ENCODE results near the gene BAHD1.

BAHD1 gene

GRCh38 chr15:40424483-40425115, 16.2 kb upstream of the BAHD1 start:
- no peak for DNase-seq

GRCh38 chr15:40425681-40426080, 15.1 kb upstream of the BAHD1 start:
- DNase-seq = no peak

- peak; percentile 92 for DNase-seq
These were observed 13.6 kb upstream of the BAHD1 start for GRCh38 chr15:40427188-40427587.

- no peak for DNase-seq
These were observed 12.6 kb upstream of the BAHD1 start for GRCh38 chr15:40428185-40428584.

- no peak for DNase-seq
These were observed 11.6 kb upstream of the BAHD1 start for GRCh38 chr15:40429068-40429710.

GRCh38 chr15:40430271-40430805, 10.4 kb upstream of the BAHD1 start:
- DNase-seq = peak; percentile 77

GRCh38 chr15:40435023-40435709, 5.6 kb upstream of the BAHD1 start:
- no peak for DNase-seq

- DNase-seq = peak; percentile 12
These were observed 5.1 kb upstream of the BAHD1 start for GRCh38 chr15:40435710-40436089.

- peak; percentile 62 for DNase-seq
These were observed 4.4 kb upstream of the BAHD1 start for GRCh38 chr15:40436116-40436891.

GRCh38 chr15:40436892-40437751, 3.6 kb upstream of the BAHD1 start:
- peak; percentile 25 for DNase-seq

GRCh38 chr15:40437752-40438687, 2.7 kb upstream of the BAHD1 start:
- DNase-seq = no peak

- no peak for DNase-seq
These were observed 2.0 kb upstream of the BAHD1 start for GRCh38 chr15:40438712-40439111.

GRCh38 chr15:40439461-40439959, 1.2 kb upstream of the BAHD1 start:
- DNase-seq = peak; percentile 67

GRCh38 chr15:40439960-40440742, 602 bp upstream of the BAHD1 start:
- DNase-seq = peak; percentile 66

- no peak for DNase-seq
These were observed 1.1 kb downstream of the BAHD1 start for GRCh38 chr15:40441565-40442531.

GRCh38 chr15:40443255-40443654, 2.5 kb downstream of the BAHD1 start:
- DNase-seq = no peak

- DNase-seq = no peak
These were observed 3.1 kb downstream of the BAHD1 start for GRCh38 chr15:40443846-40444245.

- no peak for DNase-seq
These were observed 4.0 kb downstream of the BAHD1 start for GRCh38 chr15:40444736-40445135.

Measured in hematopoietic multipotent progenitor cell treated with erythropoietin and hydrocortisone succinate and interleukin-3 and kit ligand, for 8 days (in vitro differentiated cells).